SU-DHL-6 (cell line): Measurements from ENCODE around the gene ETS1.

Experiments used
- H2AFZ ChIP-seq: fragments of 200-600 bp; sonication (generic); 2 replicates; pipeline ENCODE4 v1.6.1; 2014; ENCODE audit warnings: low read depth, mild to moderate bottlenecking, moderate library complexity, mixed read lengths, antibody characterized with exemption, low read length; ENCODE audit not compliant: severe bottlenecking
- H3F3A ChIP-seq: fragments of 200-600 bp; shearing (Covaris generic); 2 replicates; pipeline ENCODE4 v1.6.0; 2016; ENCODE audit warnings: antibody characterized with exemption, mild to moderate bottlenecking; ENCODE audit not compliant: insufficient read depth
- H3K27ac ChIP-seq: fragments of 200-600 bp; sonication (generic); 2 replicates; pipeline ENCODE4 v1.5.1; 2016; ENCODE audit warnings: low read depth, mild to moderate bottlenecking, low read length, moderate library complexity, mixed read lengths
- H3K27me3 ChIP-seq: fragments of 200-600 bp; sonication (generic), shearing (Covaris generic); 2 replicates; pipeline ENCODE4 v1.6.0; 2014; ENCODE audit warnings: mild to moderate bottlenecking, low read length
- H3K36me3 ChIP-seq: fragments of 200-600 bp; sonication (generic); 2 replicates; pipeline ENCODE4 v1.6.1; 2014; ENCODE audit warnings: mild to moderate bottlenecking, low read length, mixed read lengths
- H3K4me2 ChIP-seq: fragments of 300-600, 200-600 bp; shearing (Covaris generic), sonication (generic); 2 replicates; pipeline ENCODE4 v1.6.0; 2014; ENCODE audit warnings: low read length, low read depth, mild to moderate bottlenecking; ENCODE audit not compliant: poor library complexity, severe bottlenecking
- H3K4me3 ChIP-seq: fragments of 200-600 bp; sonication (generic); 2 replicates; pipeline ENCODE4 v1.5.1; 2014; ENCODE audit warnings: antibody characterized with exemption, low read length, mild to moderate bottlenecking, mixed read lengths; ENCODE audit not compliant: insufficient read depth, poor library complexity, severe bottlenecking
- H3K79me2 ChIP-seq: fragments of 200-600 bp; sonication (generic); 2 replicates; pipeline ENCODE4 v1.6.1; 2014; ENCODE audit warnings: mild to moderate bottlenecking, low read length, moderate library complexity; ENCODE audit not compliant: insufficient read depth
- H3K9ac ChIP-seq: fragments of 200-600 bp; sonication (generic); 2 replicates; pipeline ENCODE4 v1.7.0; 2014; ENCODE audit warnings: mild to moderate bottlenecking, low read length
- H3K9me2 ChIP-seq: fragments of 200-600 bp; sonication (generic); replicated peaks from 2 replicates; pipeline ENCODE4 v1.6.1; 2014; ENCODE audit warnings: low read length; ENCODE audit not compliant: insufficient read depth
- H3K9me3 ChIP-seq: fragments of 200-600 bp; sonication (generic); 2 replicates; pipeline ENCODE4 v1.6.1; 2014; ENCODE audit warnings: low read length, mixed read lengths; ENCODE audit not compliant: insufficient read depth
- H4K20me1 ChIP-seq: fragments of 200-600 bp; sonication (generic); 2 replicates; pipeline ENCODE4 v1.6.1; 2014; ENCODE audit warnings: low read depth, mild to moderate bottlenecking, antibody characterized with exemption, low read length, moderate library complexity, mixed read lengths
- EZH2phosphoT487 ChIP-seq: fragments of 200-600 bp; sonication (generic), shearing (Covaris generic); conservative IDR thresholded peaks from 2 replicates; pipeline ENCODE4 v1.6.1; 2018; ENCODE audit warnings: mild to moderate bottlenecking, antibody characterized with exemption, low read length, moderate library complexity, mixed read lengths
- TF ChIP-seq, protein P1 (sequence below): fragments of 200-600 bp; sonication (generic); IDR thresholded peaks from one replicate; pipeline ENCODE4 v1.5.1; 2017; ENCODE audit warnings: antibody characterized with exemption, mild to moderate bottlenecking, low read length, moderate library complexity; ENCODE audit not compliant: insufficient read depth, poor library complexity, severe bottlenecking

ETS1 gene

DNA sequence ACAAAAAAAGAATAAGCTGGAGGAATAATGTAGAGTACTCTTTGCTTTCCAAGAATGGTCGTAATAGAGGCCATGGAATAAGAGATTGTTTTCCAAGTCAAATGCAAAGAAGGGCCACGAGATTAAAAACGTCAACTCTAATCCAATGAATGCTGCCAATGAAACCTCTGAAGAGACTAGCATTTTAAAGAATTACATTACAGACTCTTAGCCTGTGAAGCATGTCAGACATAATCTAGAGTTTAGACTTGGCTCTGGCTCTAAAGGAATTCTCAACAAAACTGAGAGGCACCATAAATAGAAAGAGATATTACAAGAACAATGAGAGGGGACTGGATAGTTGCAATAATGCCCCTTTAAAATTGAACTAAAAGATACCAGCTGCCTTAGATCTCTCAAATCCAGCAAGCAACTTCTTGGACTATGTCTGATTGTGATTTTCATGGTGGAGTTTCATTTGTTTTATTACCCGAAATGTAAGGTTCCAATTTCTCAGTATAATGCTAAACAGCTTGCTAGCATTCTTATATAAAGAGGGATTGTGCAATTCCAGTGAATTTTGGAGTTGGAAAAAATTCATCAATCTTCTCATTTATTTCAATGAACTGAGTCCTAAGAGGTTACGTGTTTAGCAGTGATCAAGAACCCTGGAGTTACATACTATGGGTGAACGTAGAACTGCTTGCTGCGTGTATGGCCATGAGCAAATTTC lies 5.6 kb downstream of the ETS1 start:
- no peak for TF ChIP-seq EZH2phosphoT487
- TF ChIP-seq, protein P1, sequence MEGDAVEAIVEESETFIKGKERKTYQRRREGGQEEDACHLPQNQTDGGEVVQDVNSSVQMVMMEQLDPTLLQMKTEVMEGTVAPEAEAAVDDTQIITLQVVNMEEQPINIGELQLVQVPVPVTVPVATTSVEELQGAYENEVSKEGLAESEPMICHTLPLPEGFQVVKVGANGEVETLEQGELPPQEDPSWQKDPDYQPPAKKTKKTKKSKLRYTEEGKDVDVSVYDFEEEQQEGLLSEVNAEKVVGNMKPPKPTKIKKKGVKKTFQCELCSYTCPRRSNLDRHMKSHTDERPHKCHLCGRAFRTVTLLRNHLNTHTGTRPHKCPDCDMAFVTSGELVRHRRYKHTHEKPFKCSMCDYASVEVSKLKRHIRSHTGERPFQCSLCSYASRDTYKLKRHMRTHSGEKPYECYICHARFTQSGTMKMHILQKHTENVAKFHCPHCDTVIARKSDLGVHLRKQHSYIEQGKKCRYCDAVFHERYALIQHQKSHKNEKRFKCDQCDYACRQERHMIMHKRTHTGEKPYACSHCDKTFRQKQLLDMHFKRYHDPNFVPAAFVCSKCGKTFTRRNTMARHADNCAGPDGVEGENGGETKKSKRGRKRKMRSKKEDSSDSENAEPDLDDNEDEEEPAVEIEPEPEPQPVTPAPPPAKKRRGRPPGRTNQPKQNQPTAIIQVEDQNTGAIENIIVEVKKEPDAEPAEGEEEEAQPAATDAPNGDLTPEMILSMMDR = no peak
- H3K27ac ChIP-seq = no peak overlapping the region
- H2AFZ ChIP-seq = no peak overlapping the region
- H3K36me3 ChIP-seq = no peaks in the 10 kb centered on the region
- no peak overlapping the region for H3K4me2 ChIP-seq
- no peaks in the 10 kb centered on the region for H3K27me3 ChIP-seq
- no peaks in the 10 kb centered on the region for H3F3A ChIP-seq
- H3K9me3 ChIP-seq = no peaks in the 10 kb centered on the region
- no peaks in the 10 kb centered on the region for H3K9me2 ChIP-seq
- H3K9ac ChIP-seq = no peak overlapping the region
- H3K4me3 ChIP-seq = no peak overlapping the region
- H3K79me2 ChIP-seq = no peaks in the 10 kb centered on the region
- no peaks in the 10 kb centered on the region for H4K20me1 ChIP-seq

GRCh38 chr11:128580612-128581011 lies 6.7 kb downstream of the ETS1 start:
- Histone ChIP-seq H4K20me1 (no peaks in the 10 kb centered on the region), H3K9me2 (no peaks in the 10 kb centered on the region), H2AFZ (no peak overlapping the region), H3K4me3 (no peak overlapping the region), H3K9ac (no peak overlapping the region), H3K36me3 (no peaks in the 10 kb centered on the region), H3K79me2 (no peaks in the 10 kb centered on the region), H3K27ac (no peak overlapping the region), H3K9me3 (no peaks in the 10 kb centered on the region), H3F3A (no peaks in the 10 kb centered on the region), H3K4me2 (no peak overlapping the region), H3K27me3 (no peaks in the 10 kb centered on the region)
- TF ChIP-seq, protein P1 = no peak
- TF ChIP-seq EZH2phosphoT487 = no peak

DNA sequence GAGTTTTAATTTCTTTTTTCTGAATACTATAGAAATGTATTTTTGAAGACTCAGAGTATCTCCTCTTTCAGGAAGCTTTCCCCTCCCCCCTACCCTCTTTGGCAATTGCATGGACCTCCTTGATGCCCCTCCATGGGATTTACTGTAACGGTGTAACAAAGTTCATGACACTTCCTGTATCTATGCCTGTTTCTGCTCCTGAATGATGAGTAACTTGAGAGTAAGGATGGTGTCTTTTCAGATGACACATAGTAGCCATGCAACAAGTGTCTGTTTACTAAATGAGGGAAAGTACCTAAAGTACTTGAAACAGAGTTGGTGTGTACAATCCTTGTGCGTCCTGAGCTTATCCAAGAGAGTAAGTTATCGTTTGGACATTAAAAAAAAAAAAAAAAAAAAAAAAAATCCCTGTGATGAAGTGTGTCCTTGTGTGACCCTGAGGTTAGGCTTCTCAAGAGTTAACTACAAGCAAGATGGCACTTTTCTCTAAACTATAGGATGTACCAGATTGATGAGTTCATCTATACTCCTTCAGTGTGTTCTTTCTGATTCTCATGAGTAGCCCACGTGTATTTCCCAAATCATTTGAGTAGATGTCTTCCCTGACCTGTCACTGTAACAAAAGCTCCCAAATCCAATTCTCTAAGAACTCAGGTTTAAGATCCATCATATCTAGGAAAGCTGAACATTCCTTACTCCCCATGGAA lies 7.4 kb downstream of the ETS1 start:
- no peak for TF ChIP-seq EZH2phosphoT487
- TF ChIP-seq, protein P1 = no peak
- Histone ChIP-seq H3K27me3 (no peaks in the 10 kb centered on the region), H2AFZ (no peak overlapping the region), H3F3A (no peaks in the 10 kb centered on the region), H3K4me3 (no peak overlapping the region), H3K9me2 (no peaks in the 10 kb centered on the region), H3K79me2 (no peaks in the 10 kb centered on the region), H4K20me1 (no peaks in the 10 kb centered on the region), H3K9me3 (no peaks in the 10 kb centered on the region), H3K4me2 (no peak overlapping the region), H3K9ac (no peak overlapping the region), H3K36me3 (no peaks in the 10 kb centered on the region), H3K27ac (no peak overlapping the region)
